Effector memory CD8-positive, alpha-beta T cell (primary cell): Measurements from ENCODE around the gene P2RX2.

Experiments
- ATAC-seq: fragments of 150-1000 bp; cut with Tn5 transposase; replicated peaks from 2 replicates; pipeline ENCODE4 v1.10.0; 2021; ENCODE audit warnings: mild to moderate bottlenecking, moderate library complexity
- DNase-seq, 3 experiments: peaks; one replicate each; pipeline ENCODE4 v3.0.0; 2021
- H3K27ac Mint-ChIP-seq, 2 donors: one replicate each; pipeline ENCODE4 v1.8.0; 2022; ENCODE audit warnings: mild to moderate bottlenecking in 2 of 2, mixed read lengths in 2 of 2, moderate library complexity in 2 of 2
- H3K27me3 Mint-ChIP-seq, 2 donors: one replicate each; pipeline ENCODE4 v1.8.0; 2022; ENCODE audit warnings: mixed read lengths in 2 of 2
- H3K36me3 Mint-ChIP-seq: one replicate; pipeline ENCODE4 v1.8.0; 2022; ENCODE audit warnings: mild to moderate bottlenecking, moderate library complexity, mixed read lengths; ENCODE audit not compliant: insufficient read depth
- H3K4me1 Mint-ChIP-seq, 2 donors: one replicate each; pipeline ENCODE4 v1.8.0; 2022; ENCODE audit warnings: low read depth in 2 of 2, mixed read lengths in 2 of 2
- H3K4me3 Mint-ChIP-seq, 2 donors: one replicate each; pipeline ENCODE4 v1.8.0; 2022; ENCODE audit warnings: mild to moderate bottlenecking in 2 of 2, mixed read lengths in 2 of 2, moderate library complexity in 2 of 2
- H3K9me3 Mint-ChIP-seq, 2 donors: one replicate each; pipeline ENCODE4 v1.8.0; 2022; ENCODE audit warnings: mixed read lengths in 2 of 2

Gene P2RX2

DNA sequence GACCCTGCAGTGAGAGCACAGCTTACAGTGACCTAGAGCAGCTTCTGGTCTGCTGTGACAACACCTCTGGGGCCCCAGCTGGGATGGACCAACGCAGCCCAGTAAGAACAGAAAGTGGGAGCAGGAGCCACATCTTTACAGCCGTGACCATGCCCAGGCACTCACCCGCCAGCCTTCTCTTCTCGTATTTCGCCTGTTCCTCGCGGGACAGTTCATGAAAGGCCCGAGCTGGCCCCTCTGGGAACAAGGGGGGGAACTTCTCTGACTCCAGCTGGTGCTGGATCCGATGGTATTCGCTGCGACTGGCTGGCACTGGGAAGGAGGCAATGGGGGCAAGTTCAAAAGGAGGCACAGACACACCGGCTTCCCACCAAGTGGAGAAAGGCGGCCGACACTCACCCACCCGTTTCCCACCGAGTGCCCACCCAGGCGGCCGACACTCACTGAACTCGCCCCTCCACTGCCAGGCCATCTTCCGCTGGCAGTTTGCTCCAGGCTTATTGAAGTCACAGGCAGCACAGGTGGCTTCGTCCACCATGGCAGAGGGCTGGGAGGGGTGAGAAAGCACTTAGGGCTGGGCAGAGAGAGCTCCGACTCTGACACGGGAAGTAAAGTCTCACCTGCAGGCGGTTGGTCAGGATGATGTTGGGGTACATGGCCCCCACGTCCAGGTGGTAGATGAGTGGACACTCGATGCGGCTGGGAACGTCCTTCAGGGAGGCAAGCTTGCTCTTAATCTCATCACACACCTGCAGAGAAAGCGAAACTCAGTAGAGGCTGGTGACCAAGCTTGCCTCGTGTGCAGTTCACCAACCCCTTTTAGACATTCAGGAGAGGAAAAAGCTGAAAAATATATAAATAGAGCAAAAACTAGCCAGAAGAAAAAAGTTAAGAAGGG lies 49.9 kb downstream of the P2RX2 start:
- DNase-seq (no peak), ATAC-seq (no peak)
- Mint-ChIP-seq H3K4me1 (peaks cover 0 to 5% of the 10 kb centered on the region in 2 donors), H3K9me3 (no peaks in the 10 kb centered on the region), H3K36me3 (peaks cover 31% of the 10 kb centered on the region), H3K27me3 (no peaks in the 10 kb centered on the region), H3K27ac (no peak overlapping the region), H3K4me3 (no peak overlapping the region)

DNA sequence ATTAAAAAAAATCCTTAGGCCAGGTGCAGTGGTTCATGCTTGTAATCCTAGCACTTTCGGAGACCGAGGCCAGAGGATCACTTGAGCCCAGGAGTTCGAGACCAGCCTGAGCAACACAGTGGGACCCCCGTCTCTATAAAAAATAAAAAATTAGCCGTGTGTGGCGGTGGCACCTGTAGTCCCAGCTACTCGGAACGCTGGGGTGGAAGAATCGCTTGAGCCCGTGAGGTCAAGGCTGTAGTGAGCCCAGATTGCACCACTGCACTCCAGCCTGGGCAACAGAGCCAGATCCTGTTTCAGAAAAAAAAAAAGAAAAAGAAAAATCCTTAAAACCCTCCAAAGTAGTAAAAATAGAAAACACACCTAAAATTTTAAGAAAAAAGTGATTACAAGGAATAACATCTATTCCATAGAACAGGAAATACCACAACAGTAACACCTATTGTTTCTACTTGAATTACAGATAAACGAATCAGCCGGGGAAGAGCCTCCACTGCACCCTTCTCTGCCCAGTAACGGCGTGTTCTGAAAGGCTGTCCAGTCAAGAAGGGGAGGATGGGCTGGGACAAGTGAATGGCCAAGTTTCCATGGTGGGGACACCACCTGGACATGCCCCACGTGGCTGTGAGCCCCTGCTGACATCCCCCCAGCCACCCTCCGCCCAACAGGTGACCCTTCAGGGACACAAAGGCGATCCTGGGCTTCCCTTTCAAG lies 50.7 kb downstream of the P2RX2 start:
- ATAC-seq = no peak
- H3K9me3 Mint-ChIP-seq = no peaks in the 10 kb centered on the region

More for the DNA sequence above, 50.7 kb downstream of the P2RX2 start:
- Mint-ChIP-seq H3K27me3 (no peaks in the 10 kb centered on the region), H3K4me3 (no peak overlapping the region), H3K4me1 (peaks cover 0 to 8% of the 10 kb centered on the region in 2 donors), H3K36me3 (peaks cover 31% of the 10 kb centered on the region), H3K27ac (no peak overlapping the region)
- no peak for DNase-seq
